SK-N-SH treated with all-trans-retinoic acid at 6 μM for 48 hours (cell line): ENCODE results near the gene CDC5L.

Source experiments
- ATAC-seq: fragments of 200-7000 bp; cut with Tn5 transposase; 3 replicates; pipeline ENCODE4 v1.9.1; 2020; ENCODE audit warnings: mild to moderate bottlenecking, moderate library complexity
- ARNTL ChIP-seq: fragments of 450-650 bp; formaldehyde crosslinking; IDR thresholded peaks from 2 replicates; pipeline ENCODE4 v1.5.0; 2020; ENCODE audit warnings: low read depth, mild to moderate bottlenecking, moderate library complexity, borderline replicate concordance
- BACH2 ChIP-seq: fragments of 250-450 bp; sonication (Bioruptor Pico); IDR thresholded peaks from 2 replicates; pipeline ENCODE4 v1.9.0; 2021; ENCODE audit warnings: mild to moderate bottlenecking, borderline replicate concordance
- CREB5 ChIP-seq: fragments of 250-450 bp; sonication (Bioruptor Pico); IDR thresholded peaks from 2 replicates; pipeline ENCODE4 v1.5.1; 2020; ENCODE audit warnings: low read depth, mild to moderate bottlenecking, moderate library complexity
- CSDC2 ChIP-seq: fragments of 250-450 bp; sonication (Bioruptor Pico); IDR thresholded peaks from 2 replicates; pipeline ENCODE4 v1.5.0; 2020; ENCODE audit warnings: mild to moderate bottlenecking, moderate library complexity
- CSRNP3 ChIP-seq: fragments of 250-450 bp; sonication (Bioruptor Pico); IDR thresholded peaks from 2 replicates; pipeline ENCODE4 v1.5.1; 2021; ENCODE audit warnings: mild to moderate bottlenecking, moderate library complexity
- ESRRG ChIP-seq: fragments of 250-450 bp; sonication (Bioruptor Pico); IDR thresholded peaks from 2 replicates; pipeline ENCODE4 v1.6.1; 2021; ENCODE audit warnings: mild to moderate bottlenecking
- GLIS3 ChIP-seq: fragments of 250-450 bp; sonication (Bioruptor Pico); IDR thresholded peaks from 2 replicates; pipeline ENCODE4 v1.5.0; 2020; ENCODE audit warnings: mild to moderate bottlenecking, moderate library complexity
- OSR1 ChIP-seq: fragments of 250-450 bp; sonication (Bioruptor Pico); IDR thresholded peaks from 2 replicates; pipeline ENCODE4 v1.8.0; 2022; ENCODE audit warnings: moderate library complexity, mild to moderate bottlenecking, inconsistent platforms
- PATZ1 ChIP-seq: fragments of 250-450 bp; sonication (Bioruptor Pico); IDR thresholded peaks from 2 replicates; pipeline ENCODE4 v1.8.0; 2020; ENCODE audit warnings: mild to moderate bottlenecking, moderate library complexity, borderline replicate concordance
- POU6F1 ChIP-seq: fragments of 250-450 bp; sonication (Bioruptor Pico); IDR thresholded peaks from 2 replicates; pipeline ENCODE4 v1.8.0; 2021; ENCODE audit warnings: low read depth, mild to moderate bottlenecking, moderate library complexity, borderline replicate concordance
- PPARA ChIP-seq: fragments of 250-450 bp; sonication (Bioruptor Pico); IDR thresholded peaks from 2 replicates; pipeline ENCODE4 v1.5.0; 2020; ENCODE audit warnings: mild to moderate bottlenecking, borderline replicate concordance
- TCF4 ChIP-seq: fragments of 250-450 bp; sonication (Bioruptor Pico); IDR thresholded peaks from 2 replicates; pipeline ENCODE4 v1.8.0; 2021; ENCODE audit warnings: mild to moderate bottlenecking, moderate library complexity, borderline replicate concordance
- TOX ChIP-seq: fragments of 250-450 bp; sonication (Bioruptor Pico); IDR thresholded peaks from 2 replicates; pipeline ENCODE4 v1.8.0; 2021; ENCODE audit warnings: mild to moderate bottlenecking, moderate library complexity, borderline replicate concordance
- TSHZ2 ChIP-seq: fragments of 250-450 bp; sonication (Bioruptor Pico); IDR thresholded peaks from 2 replicates; pipeline ENCODE4 v1.5.0; 2020; ENCODE audit warnings: mild to moderate bottlenecking, moderate library complexity
- ZC3H10 ChIP-seq: fragments of 250-450 bp; sonication (Bioruptor Pico); IDR thresholded peaks from 2 replicates; pipeline ENCODE4 v1.5.1; 2021; ENCODE audit warnings: mild to moderate bottlenecking, moderate library complexity
- ZFP3 ChIP-seq: fragments of 250-450 bp; sonication (Bioruptor Pico); IDR thresholded peaks from 2 replicates; pipeline ENCODE4 v1.5.0; 2020; ENCODE audit warnings: mild to moderate bottlenecking, moderate library complexity
- ZNF70 ChIP-seq: fragments of 450-650 bp; formaldehyde crosslinking; IDR thresholded peaks from 2 replicates; pipeline ENCODE4 v1.5.0; 2020; ENCODE audit warnings: mild to moderate bottlenecking, moderate library complexity
- ZNF8 ChIP-seq: fragments of 450-650 bp; formaldehyde crosslinking; IDR thresholded peaks from 2 replicates; pipeline ENCODE4 v1.5.0; 2020; ENCODE audit warnings: mild to moderate bottlenecking, moderate library complexity

The CDC5L gene

GRCh38 chr6:44409207-44409794, 21.8 kb downstream of the CDC5L start (continued):
- TF ChIP-seq OSR1 (CRISPR knock-in tag) (no peak), ZNF70 (CRISPR knock-in tag) (no peak), ARNTL (no peak)

- no peak for ATAC-seq
- TF ChIP-seq CSDC2 (CRISPR knock-in tag) (no peak), GLIS3 (CRISPR knock-in tag) (no peak), TCF4 (CRISPR knock-in tag) (no peak), CREB5 (CRISPR knock-in tag) (no peak), ZFP3 (no peak), PATZ1 (CRISPR knock-in tag) (no peak), ARNTL (no peak), OSR1 (CRISPR knock-in tag) (no peak), TOX (CRISPR knock-in tag) (no peak), ZC3H10 (no peak), POU6F1 (CRISPR knock-in tag) (no peak), CSRNP3 (CRISPR knock-in tag) (no peak), PPARA (CRISPR knock-in tag) (no peak)
Measured at GRCh38 chr6:44410363-44410762, 22.9 kb downstream of the CDC5L start.

- no peak for ATAC-seq
- TF ChIP-seq ZNF8: no peak
- no peak for TF ChIP-seq POU6F1 (CRISPR knock-in tag)
- TF ChIP-seq ZC3H10: no peak
- no peak for TF ChIP-seq TSHZ2
- no peak for TF ChIP-seq PATZ1 (CRISPR knock-in tag)
- no peak for TF ChIP-seq BACH2
- no peak for TF ChIP-seq TCF4 (CRISPR knock-in tag)
- TF ChIP-seq ARNTL: no peak
- TF ChIP-seq ZNF70 (CRISPR knock-in tag): no peak
- TF ChIP-seq ESRRG (CRISPR knock-in tag): no peak
- TF ChIP-seq GLIS3 (CRISPR knock-in tag): no peak
- TF ChIP-seq ZFP3: no peak
- no peak for TF ChIP-seq TOX (CRISPR knock-in tag)
Measured at GRCh38 chr6:44411141-44411540, 23.6 kb downstream of the CDC5L start.
